Astrocyte (in vitro differentiated cells and primary cell): ENCODE data around the gene NRF1.

Source experiments
- EZH2 ChIP-seq: IDR thresholded peaks from 2 replicates; pipeline ENCODE4 v1.6.1; 2012; ENCODE audit warnings: mild to moderate bottlenecking, low read length, inconsistent platforms; ENCODE audit not compliant: insufficient read depth
- TF ChIP-seq, protein P1 (sequence below): IDR thresholded peaks from 2 replicates; pipeline ENCODE4 v1.5.1; 2011; ENCODE audit warnings: low read depth, mild to moderate bottlenecking, inconsistent platforms, low read length, moderate library complexity; ENCODE audit not compliant: insufficient read depth

GRCh38 chr7:129751916-129752315 is 140.4 kb downstream of the NRF1 start:
- TF ChIP-seq, protein P1, sequence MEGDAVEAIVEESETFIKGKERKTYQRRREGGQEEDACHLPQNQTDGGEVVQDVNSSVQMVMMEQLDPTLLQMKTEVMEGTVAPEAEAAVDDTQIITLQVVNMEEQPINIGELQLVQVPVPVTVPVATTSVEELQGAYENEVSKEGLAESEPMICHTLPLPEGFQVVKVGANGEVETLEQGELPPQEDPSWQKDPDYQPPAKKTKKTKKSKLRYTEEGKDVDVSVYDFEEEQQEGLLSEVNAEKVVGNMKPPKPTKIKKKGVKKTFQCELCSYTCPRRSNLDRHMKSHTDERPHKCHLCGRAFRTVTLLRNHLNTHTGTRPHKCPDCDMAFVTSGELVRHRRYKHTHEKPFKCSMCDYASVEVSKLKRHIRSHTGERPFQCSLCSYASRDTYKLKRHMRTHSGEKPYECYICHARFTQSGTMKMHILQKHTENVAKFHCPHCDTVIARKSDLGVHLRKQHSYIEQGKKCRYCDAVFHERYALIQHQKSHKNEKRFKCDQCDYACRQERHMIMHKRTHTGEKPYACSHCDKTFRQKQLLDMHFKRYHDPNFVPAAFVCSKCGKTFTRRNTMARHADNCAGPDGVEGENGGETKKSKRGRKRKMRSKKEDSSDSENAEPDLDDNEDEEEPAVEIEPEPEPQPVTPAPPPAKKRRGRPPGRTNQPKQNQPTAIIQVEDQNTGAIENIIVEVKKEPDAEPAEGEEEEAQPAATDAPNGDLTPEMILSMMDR = no peak
- TF ChIP-seq EZH2 = no peak
